ENCODE measurements around the gene MAGI2.
"Not testable (repeated sequence)": the region's sequence is repeated elsewhere in the genome, so short reads cannot be mapped to it uniquely, and the experiment has no call there.

The MAGI2 gene

GRCh38 chr7:79137942-79138341 lies 315.5 kb downstream of the MAGI2 start:
- no peak for DNase-seq

- DNase-seq, result no peak
These were observed 320.5 kb downstream of the MAGI2 start for GRCh38 chr7:79132844-79133451.

- no peak for DNase-seq
These were observed 322.8 kb downstream of the MAGI2 start for GRCh38 chr7:79130715-79131114.

GRCh38 chr7:79124331-79124730 lies 329.1 kb downstream of the MAGI2 start:
- no peak for DNase-seq

GRCh38 chr7:79118143-79118542 lies 335.3 kb downstream of the MAGI2 start:
- DNase-seq, result no peak

- DNase-seq, result no peak
These were observed 357.1 kb downstream of the MAGI2 start for GRCh38 chr7:79096361-79096805.

- no peak for DNase-seq
These were observed 360.0 kb downstream of the MAGI2 start for GRCh38 chr7:79093421-79093820.

GRCh38 chr7:79091661-79092060 lies 361.8 kb downstream of the MAGI2 start:
- DNase-seq, result no peak

- no peak for DNase-seq
These were observed 362.5 kb downstream of the MAGI2 start for GRCh38 chr7:79091011-79091410.

- DNase-seq, result no peak
These were observed 362.9 kb downstream of the MAGI2 start for GRCh38 chr7:79090543-79090942.

- DNase-seq, result no peak
These were observed 369.0 kb downstream of the MAGI2 start for GRCh38 chr7:79084423-79084822.

GRCh38 chr7:79079919-79080554 lies 373.4 kb downstream of the MAGI2 start:
- DNase-seq, result no peak

- no peak for DNase-seq
These were observed 375.2 kb downstream of the MAGI2 start for GRCh38 chr7:79078273-79078672.

- DNase-seq, result not testable (repeated sequence)
These were observed 382.3 kb downstream of the MAGI2 start for GRCh38 chr7:79071187-79071586.

- no peak for DNase-seq
These were observed 389.2 kb downstream of the MAGI2 start for GRCh38 chr7:79064187-79064823.

- no peak for DNase-seq
These were observed 390.3 kb downstream of the MAGI2 start for GRCh38 chr7:79063019-79063698.

- no peak for DNase-seq
These were observed 393.0 kb downstream of the MAGI2 start for GRCh38 chr7:79060498-79060897.

- no peak for DNase-seq
These were observed 397.6 kb downstream of the MAGI2 start for GRCh38 chr7:79055722-79056415.

GRCh38 chr7:79051915-79052314 lies 401.6 kb downstream of the MAGI2 start:
- no peak for DNase-seq

GRCh38 chr7:79050603-79051002 lies 402.9 kb downstream of the MAGI2 start:
- no peak for DNase-seq

GRCh38 chr7:79046061-79046460 lies 407.4 kb downstream of the MAGI2 start:
- no peak for DNase-seq

GRCh38 chr7:79037001-79037400 lies 416.5 kb downstream of the MAGI2 start:
- no peak for DNase-seq

GRCh38 chr7:79036356-79036755 lies 417.1 kb downstream of the MAGI2 start:
- no peak for DNase-seq
